Measurements from ENCODE around the gene GREB1L. TPM values are rescaled to one million over a fixed set of nuclear protein-coding genes. Genes with fewer than 3 reads are reported as not detected.

The GREB1L gene
- total RNA-seq, 2 experiments from 2014 or later: not detected

- no peak for DNase-seq
- peaks cover 2% of the 10 kb centered on the region for H3K27me3 Mint-ChIP-seq
- intact Hi-C loops (cut with DNase I, micrococcal nuclease): no loop called here
- ATAC-seq: no peak
- ChIA-PET POLR2A (no interaction called here), CTCF (interaction anchor here (0.7 to 1.3 kb wide), 2 partner anchors 10 to 499 kb away, joined by 3 read pairs; no protein-coding TSS in a partner anchor)
- H3K4me1 Mint-ChIP-seq: peaks cover 4% of the 10 kb centered on the region
- H3K9me3 Mint-ChIP-seq (ENCODE audit: low read depth): no peaks in the 10 kb centered on the region
- H3K27ac Mint-ChIP-seq: no peak overlapping the region
- no peaks in the 10 kb centered on the region for H3K36me3 Mint-ChIP-seq (ENCODE audit: low read depth)
- H3K4me3 Mint-ChIP-seq: no peak overlapping the region
Observed at GRCh38 chr18:21452276-21452780, 210.3 kb downstream of the GREB1L start.

GRCh38 chr18:21452796-21453510 lies 210.9 kb downstream of the GREB1L start:
- H3K27me3 Mint-ChIP-seq: peaks cover 2% of the 10 kb centered on the region
- no peak overlapping the region for H3K4me3 Mint-ChIP-seq
- CTCF ChIA-PET: interaction anchor here (1.3 kb wide), 1 partner anchor 10 kb away, joined by 3 read pairs; no protein-coding TSS in a partner anchor
- intact Hi-C loops (cut with DNase I, micrococcal nuclease): no loop called here
- peaks cover 4% of the 10 kb centered on the region for H3K4me1 Mint-ChIP-seq
- POLR2A ChIA-PET: no interaction called here
- H3K27ac Mint-ChIP-seq: no peak overlapping the region
- no peaks in the 10 kb centered on the region for H3K9me3 Mint-ChIP-seq (ENCODE audit: low read depth)
- ATAC-seq (no peak), DNase-seq (no peak)
- H3K36me3 Mint-ChIP-seq (ENCODE audit: low read depth): no peaks in the 10 kb centered on the region

- Mint-ChIP-seq H3K36me3 (ENCODE audit: low read depth) (no peaks in the 10 kb centered on the region), H3K9me3 (ENCODE audit: low read depth) (no peaks in the 10 kb centered on the region), H3K4me1 (peaks cover 4% of the 10 kb centered on the region), H3K4me3 (no peak overlapping the region), H3K27ac (no peak overlapping the region), H3K27me3 (peaks cover 5% of the 10 kb centered on the region)
- ATAC-seq (no peak), DNase-seq (no peak)
- POLR2A ChIA-PET: no interaction called here
- CTCF ChIA-PET: no interaction called here
- intact Hi-C loops (cut with DNase I, micrococcal nuclease): no loop called here
Observed at GRCh38 chr18:21453511-21453901, 211.5 kb downstream of the GREB1L start.

- CTCF ChIA-PET: interaction anchor here (0.7 kb wide), 1 partner anchor 229 kb away, joined by 3 read pairs; no protein-coding TSS in a partner anchor
- DNase-seq: no peak
- POLR2A ChIA-PET: no interaction called here
- Mint-ChIP-seq H3K4me3 (no peak overlapping the region), H3K9me3 (ENCODE audit: low read depth) (no peaks in the 10 kb centered on the region), H3K27ac (no peak overlapping the region), H3K27me3 (peaks cover 5% of the 10 kb centered on the region), H3K36me3 (ENCODE audit: low read depth) (no peaks in the 10 kb centered on the region), H3K4me1 (peaks cover 4% of the 10 kb centered on the region)
- no peak for ATAC-seq
- intact Hi-C loops (cut with DNase I, micrococcal nuclease): no loop called here
Observed at GRCh38 chr18:21454725-21455124, 212.7 kb downstream of the GREB1L start.

GRCh38 chr18:21456428-21457178 lies 214.6 kb downstream of the GREB1L start:
- intact Hi-C loops (cut with DNase I, micrococcal nuclease): no loop called here
- Mint-ChIP-seq H3K27me3 (peaks cover 13% of the 10 kb centered on the region), H3K4me1 (peaks cover 4% of the 10 kb centered on the region), H3K4me3 (no peak overlapping the region), H3K9me3 (ENCODE audit: low read depth) (no peaks in the 10 kb centered on the region), H3K27ac (no peak overlapping the region), H3K36me3 (ENCODE audit: low read depth) (no peaks in the 10 kb centered on the region)
- POLR2A ChIA-PET: no interaction called here
- peak; percentile 60 for ATAC-seq
- CTCF ChIA-PET: interaction anchor here (0.7 to 0.8 kb wide), 2 partner anchors 103 to 371 kb away, joined by 3 read pairs; no protein-coding TSS in a partner anchor
- no peak for DNase-seq

GRCh38 chr18:21457179-21457535 lies 215.1 kb downstream of the GREB1L start:
- H3K9me3 Mint-ChIP-seq (ENCODE audit: low read depth): no peaks in the 10 kb centered on the region
- intact Hi-C loops (cut with DNase I, micrococcal nuclease): no loop called here
- ATAC-seq (no peak), DNase-seq (no peak)
- H3K36me3 Mint-ChIP-seq (ENCODE audit: low read depth): no peaks in the 10 kb centered on the region
- no peak overlapping the region for H3K27ac Mint-ChIP-seq
- ChIA-PET POLR2A (no interaction called here), CTCF (interaction anchor here (0.7 to 0.8 kb wide), 2 partner anchors 103 to 370 kb away, joined by 3 read pairs; no protein-coding TSS in a partner anchor)
- H3K4me3 Mint-ChIP-seq: no peak overlapping the region
- peaks cover 4% of the 10 kb centered on the region for H3K4me1 Mint-ChIP-seq
- peaks cover 16% of the 10 kb centered on the region for H3K27me3 Mint-ChIP-seq

- H3K4me3 Mint-ChIP-seq: no peak overlapping the region
- H3K9me3 Mint-ChIP-seq (ENCODE audit: low read depth): no peaks in the 10 kb centered on the region
- peaks cover 18% of the 10 kb centered on the region for H3K27me3 Mint-ChIP-seq
- ChIA-PET POLR2A (no interaction called here), CTCF (no interaction called here)
- DNase-seq (no peak), ATAC-seq (no peak)
- H3K4me1 Mint-ChIP-seq: peaks cover 4% of the 10 kb centered on the region
- no peak overlapping the region for H3K27ac Mint-ChIP-seq
- no peaks in the 10 kb centered on the region for H3K36me3 Mint-ChIP-seq (ENCODE audit: low read depth)
- intact Hi-C loops (cut with DNase I, micrococcal nuclease): no loop called here
Observed at GRCh38 chr18:21458310-21458709, 216.3 kb downstream of the GREB1L start.

- CTCF ChIA-PET: no interaction called here
- intact Hi-C loops (cut with DNase I, micrococcal nuclease): no loop called here
- Mint-ChIP-seq H3K36me3 (ENCODE audit: low read depth) (no peaks in the 10 kb centered on the region), H3K4me3 (no peak overlapping the region), H3K9me3 (ENCODE audit: low read depth) (no peaks in the 10 kb centered on the region), H3K27me3 (peaks cover 20% of the 10 kb centered on the region), H3K4me1 (peaks cover 4% of the 10 kb centered on the region), H3K27ac (no peak overlapping the region)
- DNase-seq: no peak
- POLR2A ChIA-PET: no interaction called here
- ATAC-seq: no peak
Observed at GRCh38 chr18:21458788-21459187, 216.8 kb downstream of the GREB1L start.

- intact Hi-C loops (cut with DNase I, micrococcal nuclease): no loop called here
- H3K27me3 Mint-ChIP-seq: peaks cover 21% of the 10 kb centered on the region
- CTCF ChIA-PET: no interaction called here
- no peaks in the 10 kb centered on the region for H3K36me3 Mint-ChIP-seq (ENCODE audit: low read depth)
- no peaks in the 10 kb centered on the region for H3K9me3 Mint-ChIP-seq (ENCODE audit: low read depth)
- no peak overlapping the region for H3K4me3 Mint-ChIP-seq
- DNase-seq: no peak
- H3K4me1 Mint-ChIP-seq: peaks cover 4% of the 10 kb centered on the region
- POLR2A ChIA-PET: no interaction called here
- no peak overlapping the region for H3K27ac Mint-ChIP-seq
- ATAC-seq: no peak
Observed at GRCh38 chr18:21459706-21460286, 217.8 kb downstream of the GREB1L start.

- H3K27me3 Mint-ChIP-seq: peaks cover 23% of the 10 kb centered on the region
- ATAC-seq (no peak), DNase-seq (no peak)
- ChIA-PET CTCF (no interaction called here), POLR2A (no interaction called here)
- no peak overlapping the region for H3K4me3 Mint-ChIP-seq
- intact Hi-C loops (cut with DNase I, micrococcal nuclease): no loop called here
- no peaks in the 10 kb centered on the region for H3K36me3 Mint-ChIP-seq (ENCODE audit: low read depth)
- H3K9me3 Mint-ChIP-seq (ENCODE audit: low read depth): no peaks in the 10 kb centered on the region
- peaks cover 3% of the 10 kb centered on the region for H3K4me1 Mint-ChIP-seq
- H3K27ac Mint-ChIP-seq: no peak overlapping the region
Observed at GRCh38 chr18:21461460-21461859, 219.4 kb downstream of the GREB1L start.

- Mint-ChIP-seq H3K27me3 (peaks cover 26% of the 10 kb centered on the region), H3K27ac (no peak overlapping the region), H3K36me3 (ENCODE audit: low read depth) (no peaks in the 10 kb centered on the region), H3K9me3 (ENCODE audit: low read depth) (no peaks in the 10 kb centered on the region), H3K4me1 (no peaks in the 10 kb centered on the region), H3K4me3 (no peak overlapping the region)
- no peak for DNase-seq
- POLR2A ChIA-PET: no interaction called here
- intact Hi-C loops (cut with DNase I, micrococcal nuclease): no loop called here
- CTCF ChIA-PET: no interaction called here
- ATAC-seq: no peak
Observed at GRCh38 chr18:21463718-21464117, 221.7 kb downstream of the GREB1L start.
